IMR-90 (cell line): ENCODE measurements around the gene CFAP97D1. TPM values are rescaled to one million over a fixed set of nuclear protein-coding genes. Genes with fewer than 3 reads are reported as not detected.
"Not testable (repeated sequence)": the region's sequence is repeated elsewhere in the genome, so short reads cannot be mapped to it uniquely, and the experiment has no call there.

Source experiments
- ATAC-seq: fragments of 200-7000 bp; cut with Tn5 transposase; 2 replicates; pipeline ENCODE4 v1.9.1; 2020; ENCODE audit warnings: low read depth, mild to moderate bottlenecking, moderate library complexity
- BruUV-seq: library from RNA; stranded (reverse); fragments of 400-500 nt; replicated peaks from 2 replicates; lab custom pipeline; 2021; lab: Mats Ljungman, UMichigan
- CTCF ChIA-PET: fragments of 300-600 bp; formaldehyde crosslinking; extraction: SDS; loops from one replicate; lab custom pipeline; 2021; ENCODE audit warnings: antibody characterized with exemption; lab: Yijun Ruan, JAX
- POLR2A ChIA-PET: fragments of 300-600 bp; sonication (Branson Sonifier 250); formaldehyde crosslinking; loops from one replicate; lab custom pipeline; 2022; ENCODE audit warnings: antibody characterized with exemption; ENCODE audit not compliant: unreplicated experiment; lab: Charles Lee
- DNase-seq: peaks from one replicate; pipeline ENCODE4 v3.0.0; 2013
- H2AFZ ChIP-seq: replicated peaks from 2 replicates; pipeline ENCODE3; 2013; ENCODE audit warnings: low read length, mild to moderate bottlenecking; ENCODE audit not compliant: poor library complexity
- H2AK5ac ChIP-seq: 2 replicates; pipeline ENCODE4 v1.6.1; 2013; ENCODE audit warnings: low read depth, low read length, inconsistent platforms
- H2AK9ac ChIP-seq: replicated peaks from 2 replicates; pipeline ENCODE3; 2013; ENCODE audit warnings: mild to moderate bottlenecking, low read depth, low read length, moderate library complexity; ENCODE audit not compliant: poor library complexity
- H2BK120ac ChIP-seq: 2 replicates; pipeline ENCODE4 v1.6.1; 2013; ENCODE audit warnings: low read depth, low read length, inconsistent platforms
- H2BK15ac ChIP-seq: 3 replicates; pipeline ENCODE4 v1.6.1; 2013; ENCODE audit warnings: low read depth, low read length, inconsistent platforms
- H2BK20ac ChIP-seq: 2 replicates; pipeline ENCODE4 v1.6.1; 2013; ENCODE audit warnings: low read depth, mild to moderate bottlenecking, inconsistent platforms, low read length, moderate library complexity
- H2BK5ac ChIP-seq: 2 replicates; pipeline ENCODE4 v1.6.1; 2013; ENCODE audit warnings: mild to moderate bottlenecking, low read depth, low read length, inconsistent platforms; ENCODE audit not compliant: poor library complexity, severe bottlenecking
- H3K14ac ChIP-seq: replicated peaks from 2 replicates; pipeline ENCODE4 v1.6.1; 2013; ENCODE audit warnings: low read depth, low read length, inconsistent platforms
- H3K18ac ChIP-seq: 2 replicates; pipeline ENCODE4 v1.6.1; 2013; ENCODE audit warnings: low read depth, low read length, control low read depth
- H3K23ac ChIP-seq: 2 replicates; pipeline ENCODE4 v1.6.1; 2013; ENCODE audit warnings: low read depth, low read length, inconsistent platforms
- H3K27ac ChIP-seq: 2 replicates; pipeline ENCODE4 v1.5.1; 2013; ENCODE audit warnings: mild to moderate bottlenecking, control low read depth, low read length; ENCODE audit not compliant: insufficient read depth
- H3K27me3 ChIP-seq: 2 replicates; pipeline ENCODE4 v1.6.1; 2013; ENCODE audit warnings: low read length; ENCODE audit not compliant: control insufficient read depth, insufficient read depth
- H3K36me3 ChIP-seq: 2 replicates; pipeline ENCODE4 v1.6.1; 2013; ENCODE audit warnings: low read length, mixed read lengths; ENCODE audit not compliant: control insufficient read depth, insufficient read depth
- H3K4ac ChIP-seq: 2 replicates; pipeline ENCODE4 v1.6.1; 2013; ENCODE audit warnings: low read depth, low read length, inconsistent platforms
- H3K4me1 ChIP-seq: 2 replicates; pipeline ENCODE4 v1.6.1; 2013; ENCODE audit warnings: low read length, mixed read lengths; ENCODE audit not compliant: control insufficient read depth, insufficient read depth
- H3K4me2 ChIP-seq: 2 replicates; pipeline ENCODE4 v1.6.1; 2013; ENCODE audit warnings: low read depth, mild to moderate bottlenecking, control low read depth, low read length, moderate library complexity
- H3K4me3 ChIP-seq: 2 replicates; pipeline ENCODE4 v1.5.1; 2013; ENCODE audit warnings: low read depth, mild to moderate bottlenecking, control low read depth, low read length, moderate library complexity; ENCODE audit not compliant: insufficient read depth
- H3K56ac ChIP-seq: 2 replicates; pipeline ENCODE4 v1.6.1; 2013; ENCODE audit warnings: low read length, inconsistent platforms; ENCODE audit not compliant: insufficient read depth; ENCODE audit errors: extremely low read depth
- H3K79me1 ChIP-seq, 2 experiments: 2 replicates each; pipeline ENCODE4 v1.6.1; 2013; ENCODE audit warnings: low read length in 2 of 2, inconsistent platforms in 1 of 2, low read depth in 1 of 2
- H3K9ac ChIP-seq: 2 replicates; pipeline ENCODE4 v1.6.1; 2013; ENCODE audit warnings: low read depth, low read length, control low read depth
- H3K9me1 ChIP-seq: 2 replicates; pipeline ENCODE4 v1.6.1; 2013; ENCODE audit warnings: low read length, inconsistent platforms; ENCODE audit not compliant: insufficient read depth
- H3K9me3 ChIP-seq: 2 replicates; pipeline ENCODE4 v1.6.1; 2013; ENCODE audit warnings: low read length; ENCODE audit not compliant: control insufficient read depth, insufficient read depth
- H4K20me1 ChIP-seq: 2 replicates; pipeline ENCODE4 v1.6.1; 2013; ENCODE audit warnings: low read length, inconsistent platforms; ENCODE audit not compliant: insufficient read depth
- H4K5ac ChIP-seq: 2 replicates; pipeline ENCODE4 v1.6.1; 2013; ENCODE audit warnings: mild to moderate bottlenecking, low read depth, low read length, control low read depth
- H4K8ac ChIP-seq, 2 experiments: 2 replicates each; pipeline ENCODE4 v1.6.1; 2013; ENCODE audit warnings: low read depth in 2 of 2, low read length in 2 of 2, control low read depth in 1 of 2, inconsistent platforms in 1 of 2
- H4K91ac ChIP-seq: 2 replicates; pipeline ENCODE4 v1.6.1; 2013; ENCODE audit warnings: low read depth, low read length, inconsistent platforms; ENCODE audit not compliant: insufficient read depth
- WGBS, 2 experiments: methylation state at CpG; one replicate each; pipeline versions ENCODE4 v1.1.5 to v1.1.7; 2013; ENCODE audit warnings: missing lambda C conversion rate in 2 of 2; ENCODE audit not compliant: insufficient read length in 1 of 2; ENCODE audit errors: extremely low coverage in 2 of 2; 5-methylcytosine and 5-hydroxymethylcytosine counted together
- dilution Hi-C: fragments of 300-500 bp; cut with HindIII; formaldehyde crosslinking; loops from one replicate; pipeline ENCODE4 v1.14.3; 2018; ENCODE audit warnings: low sequenced_read_pairs; ENCODE audit not compliant: unreplicated experiment
- in situ Hi-C: fragments of 300-500 bp; cut with MboI; formaldehyde crosslinking; loops from 3 replicates; pipeline ENCODE4 v1.14.3; 2019; ENCODE audit warnings: low sequenced_read_pairs, inconsistent platforms, mixed read lengths
- intact Hi-C: fragments of 100-400 bp; cut with micrococcal nuclease; formaldehyde crosslinking; loops from 2 replicates; pipeline ENCODE4 v1.10.0; 2022
- polyA plus RNA-seq, 3 experiments: library from polyadenylated mRNA; depleted of rRNA; stranded (reverse); fragments of >200 nt; gene quantifications; 2 replicates each; pipeline ENCODE4 v1.2.3, GENCODE V29; 2012; ENCODE audit warnings: low replicate concordance in 1 of 3
- total RNA-seq: library from RNA; depleted of rRNA; stranded (reverse); fragments of >200 nt; gene quantifications from 2 replicates; pipeline ENCODE4 v1.2.3, GENCODE V29; 2012

Gene CFAP97D1
- total and polyA plus RNA-seq, 2 of the 4 experiments (the other 2 are of a cell fraction): under 0.01 TPM; not detected in 1

GRCh38 chr17:43792668-43793067 is 12.4 kb downstream of the CFAP97D1 start:
- H4K5ac ChIP-seq, H3K4me3 ChIP-seq, H4K91ac ChIP-seq, DNase-seq, H2BK5ac ChIP-seq, H3K4ac ChIP-seq, H3K56ac ChIP-seq, H2AFZ ChIP-seq, CTCF ChIA-PET, intact Hi-C loops, ATAC-seq, H2AK5ac ChIP-seq, in situ Hi-C loops, H2BK20ac ChIP-seq, H3K18ac ChIP-seq, H4K20me1 ChIP-seq, dilution Hi-C loops, H2AK9ac ChIP-seq, H2BK120ac ChIP-seq, H3K79me1 ChIP-seq, POLR2A ChIA-PET, H3K9me3 ChIP-seq, H4K8ac ChIP-seq, H3K36me3 ChIP-seq, H3K4me1 ChIP-seq, H3K9me1 ChIP-seq, H3K9ac ChIP-seq, H3K27me3 ChIP-seq, H2BK15ac ChIP-seq, H3K27ac ChIP-seq, H3K23ac ChIP-seq, H3K14ac ChIP-seq, BruUV-seq, H3K4me2 ChIP-seq: not testable (repeated sequence)
- WGBS, 2 experiments: no CpG with 5 or more reads among the region's 4 CpGs

- H4K91ac ChIP-seq, H3K9me3 ChIP-seq, H2BK20ac ChIP-seq, H3K9me1 ChIP-seq, in situ Hi-C loops, BruUV-seq, H3K79me1 ChIP-seq, DNase-seq, H2BK5ac ChIP-seq, H2BK120ac ChIP-seq, ATAC-seq, H3K14ac ChIP-seq, H3K23ac ChIP-seq, intact Hi-C loops, H2BK15ac ChIP-seq, H3K18ac ChIP-seq, H3K4me2 ChIP-seq, H2AFZ ChIP-seq, H3K36me3 ChIP-seq, H4K20me1 ChIP-seq, H4K5ac ChIP-seq, H3K9ac ChIP-seq, H4K8ac ChIP-seq, H3K4me3 ChIP-seq, dilution Hi-C loops, H3K4ac ChIP-seq, H3K27ac ChIP-seq, H3K27me3 ChIP-seq, CTCF ChIA-PET, H2AK9ac ChIP-seq, H3K56ac ChIP-seq, H3K4me1 ChIP-seq, POLR2A ChIA-PET, H2AK5ac ChIP-seq: not testable (repeated sequence)
- no CpG with 5 or more reads among the region's 9 CpGs for WGBS, 2 experiments
Measured at GRCh38 chr17:43798024-43798423, 17.8 kb downstream of the CFAP97D1 start.
